HL-60 (cell line): ENCODE results near the gene WDR77.

Experiments
- DNase-seq, 2 experiments: peaks; one replicate each; pipeline ENCODE4 v3.0.0-alpha.2; 2010 to 2020; ENCODE audit warnings: low read depth in 1 of 2, low spot score in 1 of 2
- H3K27ac ChIP-seq: fragments of 250-450 bp; sonication (Bioruptor Pico); replicated peaks from 2 replicates; pipeline ENCODE4 v1.5.1; 2020; ENCODE audit warnings: mild to moderate bottlenecking, moderate library complexity
- H3K27me3 ChIP-seq: fragments of 250-450 bp; sonication (Bioruptor Pico); 2 replicates; pipeline ENCODE4 v1.5.1; 2021; ENCODE audit warnings: mild to moderate bottlenecking, moderate library complexity; ENCODE audit not compliant: insufficient read depth, poor library complexity, severe bottlenecking
- H3K4me3 ChIP-seq: replicated peaks from 2 replicates; pipeline ENCODE4 v1.5.1; 2011; ENCODE audit warnings: mild to moderate bottlenecking, control low read depth, low read length; ENCODE audit not compliant: insufficient read depth
- GABPA ChIP-seq: IDR thresholded peaks from 2 replicates; pipeline ENCODE4 v1.6.1; 2012; ENCODE audit warnings: low read depth
- POLR2AphosphoS5 ChIP-seq: IDR thresholded peaks from 2 replicates; pipeline ENCODE4 v1.6.1; 2012; ENCODE audit warnings: low read depth
- SPI1 ChIP-seq: IDR thresholded peaks from 2 replicates; pipeline ENCODE4 v1.6.1; 2012; ENCODE audit warnings: low read depth, mild to moderate bottlenecking, borderline replicate concordance
- TF ChIP-seq, protein P1 (sequence below): IDR thresholded peaks from one replicate; pipeline ENCODE4 v1.5.1; 2011; ENCODE audit warnings: low read length, control low read depth, inconsistent platforms; ENCODE audit not compliant: insufficient read depth
- TF ChIP-seq, protein P2 (sequence below): IDR thresholded peaks from 2 replicates; pipeline ENCODE4 v1.6.1; 2012; ENCODE audit warnings: low read depth; ENCODE audit not compliant: insufficient replicate concordance

WDR77 gene

DNA sequence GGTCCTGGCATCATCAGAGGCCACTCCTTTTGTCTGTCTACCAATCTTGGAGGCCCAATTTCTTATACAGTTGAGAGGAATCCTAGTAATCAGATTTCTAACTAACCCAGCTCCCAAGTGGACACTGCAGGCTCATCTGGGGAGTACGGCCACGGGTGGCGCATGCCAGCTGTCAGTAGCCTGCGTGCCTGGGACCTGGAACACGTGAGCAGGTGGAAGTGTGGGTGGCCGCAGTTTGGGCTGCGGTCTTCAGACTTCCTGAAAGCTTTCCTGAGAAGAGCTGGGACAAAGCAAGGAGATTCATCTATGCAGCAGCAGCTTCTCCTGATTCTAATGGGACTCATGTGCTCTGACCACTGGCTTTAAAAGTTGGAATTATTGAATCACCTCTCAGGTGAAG is 42.0 kb upstream of the WDR77 start:
- no peaks in the 10 kb centered on the region for H3K27me3 ChIP-seq
- TF ChIP-seq, protein P1, sequence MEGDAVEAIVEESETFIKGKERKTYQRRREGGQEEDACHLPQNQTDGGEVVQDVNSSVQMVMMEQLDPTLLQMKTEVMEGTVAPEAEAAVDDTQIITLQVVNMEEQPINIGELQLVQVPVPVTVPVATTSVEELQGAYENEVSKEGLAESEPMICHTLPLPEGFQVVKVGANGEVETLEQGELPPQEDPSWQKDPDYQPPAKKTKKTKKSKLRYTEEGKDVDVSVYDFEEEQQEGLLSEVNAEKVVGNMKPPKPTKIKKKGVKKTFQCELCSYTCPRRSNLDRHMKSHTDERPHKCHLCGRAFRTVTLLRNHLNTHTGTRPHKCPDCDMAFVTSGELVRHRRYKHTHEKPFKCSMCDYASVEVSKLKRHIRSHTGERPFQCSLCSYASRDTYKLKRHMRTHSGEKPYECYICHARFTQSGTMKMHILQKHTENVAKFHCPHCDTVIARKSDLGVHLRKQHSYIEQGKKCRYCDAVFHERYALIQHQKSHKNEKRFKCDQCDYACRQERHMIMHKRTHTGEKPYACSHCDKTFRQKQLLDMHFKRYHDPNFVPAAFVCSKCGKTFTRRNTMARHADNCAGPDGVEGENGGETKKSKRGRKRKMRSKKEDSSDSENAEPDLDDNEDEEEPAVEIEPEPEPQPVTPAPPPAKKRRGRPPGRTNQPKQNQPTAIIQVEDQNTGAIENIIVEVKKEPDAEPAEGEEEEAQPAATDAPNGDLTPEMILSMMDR: no peak
- peak; percentile 78 for TF ChIP-seq POLR2AphosphoS5
- peak; percentile 58; the same call in 1 of the 2 replicates for TF ChIP-seq SPI1
- TF ChIP-seq, protein P2, sequence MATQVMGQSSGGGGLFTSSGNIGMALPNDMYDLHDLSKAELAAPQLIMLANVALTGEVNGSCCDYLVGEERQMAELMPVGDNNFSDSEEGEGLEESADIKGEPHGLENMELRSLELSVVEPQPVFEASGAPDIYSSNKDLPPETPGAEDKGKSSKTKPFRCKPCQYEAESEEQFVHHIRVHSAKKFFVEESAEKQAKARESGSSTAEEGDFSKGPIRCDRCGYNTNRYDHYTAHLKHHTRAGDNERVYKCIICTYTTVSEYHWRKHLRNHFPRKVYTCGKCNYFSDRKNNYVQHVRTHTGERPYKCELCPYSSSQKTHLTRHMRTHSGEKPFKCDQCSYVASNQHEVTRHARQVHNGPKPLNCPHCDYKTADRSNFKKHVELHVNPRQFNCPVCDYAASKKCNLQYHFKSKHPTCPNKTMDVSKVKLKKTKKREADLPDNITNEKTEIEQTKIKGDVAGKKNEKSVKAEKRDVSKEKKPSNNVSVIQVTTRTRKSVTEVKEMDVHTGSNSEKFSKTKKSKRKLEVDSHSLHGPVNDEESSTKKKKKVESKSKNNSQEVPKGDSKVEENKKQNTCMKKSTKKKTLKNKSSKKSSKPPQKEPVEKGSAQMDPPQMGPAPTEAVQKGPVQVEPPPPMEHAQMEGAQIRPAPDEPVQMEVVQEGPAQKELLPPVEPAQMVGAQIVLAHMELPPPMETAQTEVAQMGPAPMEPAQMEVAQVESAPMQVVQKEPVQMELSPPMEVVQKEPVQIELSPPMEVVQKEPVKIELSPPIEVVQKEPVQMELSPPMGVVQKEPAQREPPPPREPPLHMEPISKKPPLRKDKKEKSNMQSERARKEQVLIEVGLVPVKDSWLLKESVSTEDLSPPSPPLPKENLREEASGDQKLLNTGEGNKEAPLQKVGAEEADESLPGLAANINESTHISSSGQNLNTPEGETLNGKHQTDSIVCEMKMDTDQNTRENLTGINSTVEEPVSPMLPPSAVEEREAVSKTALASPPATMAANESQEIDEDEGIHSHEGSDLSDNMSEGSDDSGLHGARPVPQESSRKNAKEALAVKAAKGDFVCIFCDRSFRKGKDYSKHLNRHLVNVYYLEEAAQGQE: no peak
- H3K27ac ChIP-seq: peak overlapping the region; percentile 85
- H3K4me3 ChIP-seq: no peak overlapping the region
- peak in 1 of 2 experiments; percentile 79 for DNase-seq

DNA sequence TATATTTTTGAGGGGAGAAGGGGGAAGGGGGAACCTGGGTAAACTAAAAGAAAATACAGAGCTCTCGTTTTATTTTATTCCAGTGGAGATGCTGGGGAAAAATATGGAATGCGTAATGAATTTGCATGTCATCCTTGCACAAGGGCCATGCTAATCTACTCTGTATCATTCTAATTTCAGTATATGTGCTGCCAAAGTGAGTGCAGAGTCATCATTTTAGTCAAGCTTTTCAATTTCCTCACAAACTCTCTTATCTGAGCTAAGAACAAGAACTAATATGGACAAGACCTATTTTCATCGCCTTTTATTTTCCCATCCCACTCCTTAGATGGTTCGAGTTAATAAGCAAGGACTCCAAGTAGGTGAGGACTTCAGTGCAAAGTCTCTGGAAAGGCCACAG is 41.2 kb upstream of the WDR77 start:
- H3K27me3 ChIP-seq: no peaks in the 10 kb centered on the region

DNA sequence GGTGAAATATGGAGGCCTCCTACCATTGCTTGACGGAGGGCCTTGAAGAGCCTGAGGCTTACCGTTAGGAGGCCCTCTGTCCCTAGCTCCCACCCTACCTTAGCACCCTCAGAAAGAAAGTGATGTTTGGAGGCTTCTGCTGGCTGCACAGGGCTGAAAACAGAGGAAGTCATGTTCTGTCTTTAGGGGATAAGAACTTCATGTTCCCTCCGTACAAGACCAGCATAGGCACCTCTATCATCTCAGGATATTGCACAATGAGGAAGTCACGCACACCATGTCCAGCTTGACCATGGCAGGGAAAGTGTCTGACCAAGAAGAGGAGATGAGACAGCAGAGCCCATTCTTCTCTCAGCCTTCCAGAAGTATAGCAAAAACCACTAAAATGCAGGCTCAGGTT is 40.5 kb upstream of the WDR77 start:
- peak; percentile 75 to 82 for DNase-seq
- Histone ChIP-seq H3K4me3 (no peak overlapping the region), H3K27me3 (no peaks in the 10 kb centered on the region), H3K27ac (peak overlapping the region; percentile 85)
- TF ChIP-seq GABPA (no peak), POLR2AphosphoS5 (0 out of 2 replicates have a peak, but pooled peaks have one; percentile 36), SPI1 (peak; percentile 71; the same call in 1 of the 2 replicates)
- TF ChIP-seq, protein P1: no peak
- TF ChIP-seq, protein P2: no peak

More for the DNA sequence above, 41.2 kb upstream of the WDR77 start:
- H3K27ac ChIP-seq: peak overlapping the region; percentile 85
- TF ChIP-seq, protein P2: no peak
- TF ChIP-seq, protein P1: no peak
- no peak for TF ChIP-seq SPI1
- DNase-seq: no peak
- no peak overlapping the region for H3K4me3 ChIP-seq
